ENCODE measurements around the gene KCNQ5.
"Not testable (repeated sequence)": the region's sequence is repeated elsewhere in the genome, so short reads cannot be mapped to it uniquely, and the experiment has no call there.

Gene KCNQ5

GRCh38 chr6:73151732-73152131 lies 529.9 kb downstream of the KCNQ5 start:
- no peak for DNase-seq

- DNase-seq, result no peak
Measured at GRCh38 chr6:73152556-73152955, 530.7 kb downstream of the KCNQ5 start.

GRCh38 chr6:73152966-73153757 lies 531.3 kb downstream of the KCNQ5 start:
- DNase-seq, result no peak

- DNase-seq, result no peak
Measured at GRCh38 chr6:73156793-73157767, 535.2 kb downstream of the KCNQ5 start.

GRCh38 chr6:73157870-73158269 lies 536.0 kb downstream of the KCNQ5 start:
- DNase-seq, result no peak

GRCh38 chr6:73169111-73169510 lies 547.2 kb downstream of the KCNQ5 start:
- no peak for DNase-seq

GRCh38 chr6:73169633-73170032 lies 547.8 kb downstream of the KCNQ5 start:
- DNase-seq, result no peak

GRCh38 chr6:73174646-73175045 lies 552.8 kb downstream of the KCNQ5 start:
- no peak for DNase-seq

- DNase-seq, result no peak
Measured at GRCh38 chr6:73176057-73176456, 554.2 kb downstream of the KCNQ5 start.

- DNase-seq, result no peak
Measured at GRCh38 chr6:73177221-73177944, 555.5 kb downstream of the KCNQ5 start.

GRCh38 chr6:73180076-73180738 lies 558.3 kb downstream of the KCNQ5 start:
- no peak for DNase-seq

GRCh38 chr6:73180763-73181619 lies 559.1 kb downstream of the KCNQ5 start:
- peak; percentile 57 for DNase-seq

GRCh38 chr6:73182021-73182607 lies 560.2 kb downstream of the KCNQ5 start:
- no peak for DNase-seq

- not testable (repeated sequence) for DNase-seq
Measured at GRCh38 chr6:73193302-73193701, 571.4 kb downstream of the KCNQ5 start.

- no peak for DNase-seq
Measured at GRCh38 chr6:73194744-73195143, 572.9 kb downstream of the KCNQ5 start.

GRCh38 chr6:73200247-73200646 lies 578.4 kb downstream of the KCNQ5 start:
- DNase-seq, result no peak

GRCh38 chr6:73200735-73201134 lies 578.9 kb downstream of the KCNQ5 start:
- no peak for DNase-seq

- DNase-seq, result no peak
Measured at GRCh38 chr6:73203098-73203497, 581.2 kb downstream of the KCNQ5 start.

GRCh38 chr6:73204252-73204651 lies 582.4 kb downstream of the KCNQ5 start:
- DNase-seq, result no peak

- no peak for DNase-seq
Measured at GRCh38 chr6:73207221-73207837, 585.5 kb downstream of the KCNQ5 start.

GRCh38 chr6:73209117-73209516 lies 587.3 kb downstream of the KCNQ5 start:
- no peak for DNase-seq
